ENCODE measurements around the gene SOX1.

The SOX1 gene

DNA sequence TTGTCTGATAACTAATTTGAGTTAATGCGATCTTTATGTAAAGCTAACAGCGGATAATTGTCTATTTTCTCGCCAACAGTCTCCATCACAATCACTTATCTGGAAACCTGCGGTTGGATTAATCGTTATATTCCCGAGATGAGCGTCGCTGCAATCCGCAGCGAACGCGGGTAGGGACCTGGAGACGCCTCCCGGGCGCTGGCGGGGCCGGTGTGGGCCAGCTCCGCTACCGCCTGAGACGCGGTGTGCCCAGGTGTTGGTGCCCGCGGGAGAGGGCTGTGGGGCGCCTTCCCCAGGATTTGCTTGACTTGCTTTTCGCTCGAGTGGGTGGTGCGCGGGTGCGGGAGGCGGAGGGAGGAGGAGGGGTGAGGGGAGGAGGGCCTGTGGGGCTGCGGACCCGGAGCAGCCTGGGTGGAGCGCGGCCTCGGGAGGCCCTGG is 38.3 kb downstream of the SOX1 start:
- in situ Hi-C loops (cut with HindIII; ENCODE audit: low sequenced_read_pairs), result no loop called here

DNA sequence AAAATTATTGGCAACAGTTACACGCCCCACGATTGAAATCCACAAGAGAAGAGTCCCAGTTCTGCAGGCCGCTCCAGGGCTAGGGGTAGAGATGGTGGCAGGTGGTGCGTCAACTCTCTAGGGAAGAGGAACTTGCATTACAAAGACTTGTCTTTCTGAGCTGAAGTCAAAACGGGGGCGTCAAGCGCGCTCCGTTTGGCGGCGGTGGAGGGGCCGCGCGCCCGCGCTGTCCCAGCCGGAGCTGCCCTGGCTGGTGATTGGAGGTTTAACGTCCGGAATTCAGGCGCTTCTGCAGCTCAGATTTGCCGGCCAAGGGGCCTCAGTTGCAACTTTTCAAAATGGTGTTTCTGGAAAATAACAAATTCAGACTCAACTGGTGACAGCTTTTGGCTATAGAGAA is 38.9 kb downstream of the SOX1 start:
- in situ Hi-C loops (cut with HindIII; ENCODE audit: low sequenced_read_pairs), result no loop called here

DNA sequence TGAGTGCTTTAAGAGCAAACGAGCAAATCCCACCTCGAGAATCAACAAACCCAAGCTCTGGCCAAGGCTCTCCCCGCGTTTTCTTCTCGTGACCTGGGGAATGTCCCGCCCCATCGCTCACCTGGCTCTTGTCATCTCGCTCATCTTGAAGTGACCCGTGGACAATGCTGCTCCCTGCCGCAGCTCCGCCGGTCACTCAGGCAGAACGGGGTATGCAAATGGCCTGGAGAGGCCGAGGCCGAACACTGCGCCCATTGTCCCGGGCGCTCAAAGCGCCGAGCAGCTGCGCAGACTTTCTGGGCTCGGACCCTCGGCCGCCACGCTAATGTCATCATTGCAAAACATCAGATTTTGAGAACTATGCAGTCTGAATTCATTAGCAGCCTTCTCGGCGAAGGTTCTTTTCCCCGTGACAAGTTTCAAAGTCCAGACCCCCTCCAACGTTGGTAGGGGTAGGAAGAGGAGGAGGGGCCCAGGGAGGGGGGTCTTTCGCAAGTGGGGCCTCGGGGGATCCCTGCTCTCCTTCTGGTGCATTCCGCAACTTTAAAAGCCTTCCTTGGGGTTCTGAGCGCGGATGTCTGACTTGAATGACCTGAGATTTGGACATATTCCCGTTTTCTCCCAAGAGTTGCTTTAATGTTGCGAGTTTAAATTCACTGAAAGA is 39.7 kb downstream of the SOX1 start:
- in situ Hi-C loops (cut with HindIII; ENCODE audit: low sequenced_read_pairs), result no loop called here

DNA sequence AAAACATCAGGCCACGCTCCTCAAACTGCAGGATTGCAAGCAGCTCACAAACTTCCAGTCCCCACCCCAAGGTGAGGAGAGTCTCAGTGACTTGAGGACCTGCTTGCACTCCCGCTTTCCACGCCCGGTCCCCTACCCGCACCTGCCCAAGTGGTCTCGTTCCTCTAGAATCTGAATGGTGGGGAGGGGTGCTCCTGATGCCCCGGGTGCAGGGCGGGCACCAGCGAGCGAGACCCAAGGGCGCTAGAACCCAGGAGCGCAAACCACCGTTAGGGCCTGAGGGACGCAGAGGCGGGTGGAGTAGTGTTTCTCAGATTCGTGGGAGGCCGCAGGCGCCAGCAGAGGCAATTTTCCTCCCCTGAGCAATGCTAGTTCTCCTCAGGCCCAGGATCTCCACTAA is 40.3 kb downstream of the SOX1 start:
- in situ Hi-C loops (cut with HindIII; ENCODE audit: low sequenced_read_pairs), result no loop called here

DNA sequence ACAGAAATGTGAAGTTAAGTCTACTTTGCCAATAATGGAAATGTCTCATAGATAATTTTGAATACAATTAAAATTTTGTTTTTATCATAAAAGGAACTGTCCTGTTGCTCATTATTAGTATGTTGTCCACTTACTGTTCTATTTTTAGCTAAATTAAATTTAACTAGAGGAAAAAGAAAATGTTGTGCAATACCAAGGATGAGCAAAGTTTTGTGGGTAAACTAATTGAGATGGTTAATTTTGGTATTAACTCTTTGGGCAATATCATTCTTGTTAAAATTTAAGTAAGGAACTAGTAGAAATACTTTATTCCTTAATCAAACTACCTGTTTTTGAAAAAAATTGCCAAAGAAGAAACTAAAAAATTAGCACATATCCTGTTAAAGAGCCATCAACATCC is 43.5 kb downstream of the SOX1 start:
- in situ Hi-C loops (cut with HindIII; ENCODE audit: low sequenced_read_pairs), result loop anchor here (5.0 kb wide), 1 partner anchor 62 kb away; no protein-coding TSS in a partner anchor

DNA sequence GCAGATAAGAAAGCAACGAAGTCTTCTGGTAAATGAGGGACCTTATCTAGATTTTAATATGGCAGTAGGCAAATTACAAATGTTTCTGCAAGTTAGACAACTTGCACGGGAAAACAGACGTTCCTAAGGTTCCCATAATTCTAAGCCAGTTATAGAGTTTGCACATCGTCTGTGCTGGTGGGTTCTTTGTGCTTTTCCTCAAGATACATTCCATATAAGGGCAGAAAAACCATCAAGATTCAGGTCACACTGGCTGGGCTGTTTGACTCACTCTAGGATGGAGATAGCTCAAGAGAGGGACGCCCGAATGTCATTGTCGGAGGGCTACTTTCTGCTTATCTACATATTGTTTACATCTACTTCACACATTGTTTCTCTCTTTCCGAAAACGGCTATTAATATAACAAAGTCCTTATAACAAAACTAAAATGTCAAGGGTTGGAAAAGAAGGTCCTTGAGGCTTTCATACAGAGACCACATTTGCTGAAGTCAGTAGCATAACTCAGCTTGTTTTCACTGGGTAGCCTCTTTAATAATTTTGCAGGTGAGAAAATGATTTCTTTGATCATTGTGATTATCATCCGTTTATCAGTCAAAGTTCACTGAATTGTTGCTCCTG is 44.4 kb downstream of the SOX1 start:
- in situ Hi-C loops (cut with HindIII; ENCODE audit: low sequenced_read_pairs), result loop anchor here (5.0 kb wide), 1 partner anchor 61 kb away; no protein-coding TSS in a partner anchor

DNA sequence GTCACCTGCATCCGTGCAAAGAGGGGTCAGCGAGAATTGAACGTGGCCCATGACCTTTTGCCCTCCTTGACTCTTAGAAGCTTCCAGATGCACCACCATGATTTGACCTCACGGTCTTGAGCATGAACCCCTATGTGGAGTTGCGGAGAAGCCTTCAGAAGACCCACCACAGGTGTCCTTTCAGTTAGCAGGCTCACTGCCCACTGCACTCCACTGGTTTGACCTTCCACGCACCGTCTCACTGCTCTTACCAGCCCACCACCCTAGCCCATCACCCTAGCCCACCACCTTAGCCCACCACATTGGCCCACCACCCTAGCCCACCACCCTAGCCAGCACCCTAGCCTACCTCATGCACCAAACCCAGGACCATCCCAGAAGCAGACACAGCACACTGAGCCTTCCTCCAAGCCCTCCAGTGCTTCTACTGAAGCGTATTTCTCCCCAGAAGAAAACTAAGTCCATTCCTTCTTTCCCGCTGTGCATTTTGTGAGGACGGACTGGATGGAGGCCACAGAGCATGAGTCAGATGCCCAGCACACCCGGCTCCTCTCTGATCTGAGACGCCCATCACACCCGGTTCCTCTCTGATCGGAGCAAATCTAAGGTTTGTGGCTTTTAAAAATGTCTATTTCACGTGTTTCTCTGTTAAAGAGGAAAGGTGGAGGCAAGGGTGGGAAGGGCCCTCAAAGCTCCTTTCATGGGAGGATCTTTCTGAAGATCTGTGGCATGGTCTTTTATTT is 45.8 kb downstream of the SOX1 start:
- in situ Hi-C loops (cut with HindIII; ENCODE audit: low sequenced_read_pairs), result loop anchor here (5.0 kb wide), 1 partner anchor 60 kb away; no protein-coding TSS in a partner anchor

DNA sequence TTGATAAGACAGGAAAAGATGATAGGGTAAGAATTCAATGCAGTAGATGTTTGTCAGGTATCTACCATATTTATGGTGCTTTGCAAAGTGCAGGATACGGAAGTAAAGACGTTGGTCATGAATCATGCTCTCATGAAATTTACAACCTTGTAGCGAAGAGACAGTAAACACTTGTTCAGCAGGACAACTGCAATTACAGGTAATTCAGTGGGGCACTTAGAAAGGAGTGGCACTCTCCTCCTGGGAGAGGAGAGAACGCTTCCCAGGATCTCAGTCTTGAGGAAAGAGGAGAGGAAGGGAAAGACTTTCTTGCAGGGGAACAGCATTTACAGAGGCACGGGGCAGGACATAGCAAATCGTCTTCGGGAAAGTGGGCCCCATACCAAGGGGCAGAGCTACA is 46.4 kb downstream of the SOX1 start:
- in situ Hi-C loops (cut with HindIII; ENCODE audit: low sequenced_read_pairs), result loop anchor here (5.0 kb wide), 1 partner anchor 59 kb away; no protein-coding TSS in a partner anchor

DNA sequence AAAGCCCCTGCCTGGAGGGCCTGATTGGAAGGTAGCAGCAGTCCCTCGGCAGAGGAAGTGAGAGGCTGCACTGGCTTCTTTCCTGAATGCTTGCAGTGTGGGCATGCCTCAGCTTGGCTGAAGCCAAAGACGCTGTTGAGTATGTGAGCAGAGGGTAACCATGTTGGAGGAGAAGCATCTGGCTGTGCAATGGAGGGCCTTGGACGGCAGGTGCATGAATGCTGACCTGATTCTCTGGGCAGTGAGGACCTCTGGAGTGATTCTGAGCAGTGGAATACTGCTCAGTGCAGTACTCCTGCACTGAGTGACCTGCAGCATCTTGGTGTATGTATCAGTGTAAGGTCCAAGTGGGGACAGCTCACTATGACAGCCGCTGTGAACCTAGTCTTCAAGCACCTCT is 46.9 kb downstream of the SOX1 start:
- in situ Hi-C loops (cut with HindIII; ENCODE audit: low sequenced_read_pairs), result loop anchor here (5.0 kb wide), 1 partner anchor 58 kb away; no protein-coding TSS in a partner anchor

DNA sequence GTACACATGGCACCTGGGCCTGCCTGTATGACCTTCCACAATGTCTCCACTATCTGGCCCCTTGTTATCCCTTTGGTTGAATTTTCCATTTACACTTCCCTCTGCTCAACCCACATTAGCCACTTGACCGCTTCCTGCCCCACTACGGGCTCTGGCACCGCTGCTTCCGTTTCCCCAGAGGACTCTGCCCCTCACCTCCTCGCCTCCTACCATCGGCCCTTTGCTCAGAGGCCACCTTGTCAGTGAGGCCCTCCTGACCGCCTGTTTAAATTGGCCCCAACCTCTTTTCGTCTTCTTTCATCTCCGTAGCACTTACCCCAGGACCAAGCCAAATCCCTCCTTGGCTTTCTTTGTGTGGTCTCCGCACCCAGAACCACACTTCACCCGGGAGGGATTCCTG is 47.4 kb downstream of the SOX1 start:
- in situ Hi-C loops (cut with HindIII; ENCODE audit: low sequenced_read_pairs), result loop anchor here (5.0 kb wide), 1 partner anchor 58 kb away; no protein-coding TSS in a partner anchor

DNA sequence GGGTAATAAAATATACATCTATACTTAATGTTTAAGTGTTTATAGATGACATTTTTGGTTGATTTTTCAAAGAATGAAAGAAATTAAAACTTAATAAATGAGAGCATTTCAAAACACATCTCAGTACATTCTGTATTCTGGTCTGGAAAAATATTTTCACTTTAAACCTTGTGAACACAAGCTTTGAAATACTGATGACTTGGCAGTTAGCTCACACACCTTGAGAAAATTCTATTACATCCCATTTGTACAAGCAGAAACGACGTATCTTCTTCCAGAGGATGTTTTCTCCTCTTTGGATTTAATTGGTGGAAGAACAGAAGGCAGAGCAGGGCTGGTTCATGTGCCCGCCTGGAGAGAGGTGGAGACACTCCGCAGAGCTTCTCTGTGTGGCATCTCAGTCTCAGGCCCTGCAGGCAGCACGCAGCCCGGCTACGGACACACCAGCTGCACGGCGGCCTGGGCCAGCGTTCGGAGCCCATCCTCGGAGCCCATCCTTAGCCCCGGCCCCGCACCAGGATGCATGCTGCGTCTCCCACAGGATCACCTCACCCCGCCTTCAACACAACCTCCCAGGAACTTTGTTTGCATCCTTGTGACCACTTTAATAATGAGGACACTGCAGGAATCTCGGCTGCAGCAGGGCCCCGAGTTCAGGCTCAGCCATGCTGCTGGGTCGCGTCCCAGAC is 48.6 kb downstream of the SOX1 start:
- in situ Hi-C loops (cut with HindIII; ENCODE audit: low sequenced_read_pairs), result no loop called here

DNA sequence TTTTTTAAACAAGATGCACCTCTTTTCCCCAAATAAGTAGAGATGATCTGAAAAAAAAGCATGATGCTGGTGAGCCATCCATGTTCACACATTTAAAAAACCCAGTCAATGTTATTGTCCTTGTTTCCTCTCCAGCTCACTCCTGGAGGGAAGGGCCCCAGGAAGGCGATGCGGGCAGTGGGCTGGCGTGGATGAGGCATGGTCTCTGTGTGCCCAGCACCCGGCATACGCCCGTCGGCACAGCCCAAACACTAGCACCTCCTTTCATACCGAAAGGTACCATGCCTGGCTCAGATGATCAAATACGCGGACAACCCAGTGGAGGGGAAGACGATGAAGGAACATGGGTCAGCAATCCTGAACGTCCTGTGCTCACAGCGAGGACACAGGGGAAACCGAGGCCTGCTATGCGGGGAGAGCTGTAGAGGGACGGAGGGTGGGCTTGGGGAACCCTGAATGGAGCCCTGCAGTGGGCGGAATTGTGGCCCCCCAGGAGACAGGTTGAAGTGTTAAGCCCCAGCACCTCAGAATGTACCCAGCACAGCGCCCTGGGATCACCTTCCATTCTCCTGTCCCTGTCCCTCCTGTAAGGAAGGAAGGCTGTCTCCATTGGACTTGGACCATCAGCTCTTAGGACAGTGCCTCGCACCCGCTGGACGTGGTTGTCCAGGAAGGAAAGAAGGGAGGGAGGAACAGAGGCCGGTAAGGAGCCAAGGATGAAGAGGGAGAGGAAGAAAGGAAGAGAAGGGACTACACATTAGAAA is 49.4 kb downstream of the SOX1 start:
- in situ Hi-C loops (cut with HindIII; ENCODE audit: low sequenced_read_pairs), result no loop called here

DNA sequence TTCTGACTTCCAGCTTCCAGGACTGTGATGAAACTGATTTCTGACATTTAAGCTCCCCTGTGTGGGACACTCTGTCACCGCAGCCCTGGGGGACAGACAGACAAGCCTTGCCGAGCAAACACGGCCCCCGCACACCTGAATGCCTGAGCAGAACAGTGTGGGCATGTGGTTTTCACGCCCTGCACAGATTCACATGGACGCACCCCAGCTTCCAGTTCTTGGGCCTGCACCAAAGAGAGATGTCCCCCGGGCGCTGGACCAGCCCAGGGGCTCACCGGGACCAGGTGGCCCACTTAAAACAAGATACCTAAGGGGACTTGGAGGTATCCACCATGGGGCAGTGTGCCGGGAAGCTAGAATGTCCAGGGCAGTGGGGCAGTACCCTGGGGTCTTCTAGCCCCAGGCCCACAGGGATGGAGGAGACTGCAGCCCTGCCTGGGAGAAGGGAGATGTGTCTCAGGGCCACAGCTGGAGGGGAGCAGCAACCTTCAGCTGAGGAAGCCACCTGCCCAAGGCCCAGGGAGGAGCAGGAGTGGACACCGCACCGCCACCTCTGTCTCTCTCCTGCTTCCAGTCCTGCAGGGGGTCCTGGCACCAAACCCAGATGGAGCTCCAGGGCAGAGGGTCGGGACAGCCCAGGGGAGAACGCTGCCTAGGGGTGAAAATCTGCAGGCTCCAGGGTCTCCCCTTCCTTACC is 50.5 kb downstream of the SOX1 start:
- in situ Hi-C loops (cut with HindIII; ENCODE audit: low sequenced_read_pairs), result no loop called here

DNA sequence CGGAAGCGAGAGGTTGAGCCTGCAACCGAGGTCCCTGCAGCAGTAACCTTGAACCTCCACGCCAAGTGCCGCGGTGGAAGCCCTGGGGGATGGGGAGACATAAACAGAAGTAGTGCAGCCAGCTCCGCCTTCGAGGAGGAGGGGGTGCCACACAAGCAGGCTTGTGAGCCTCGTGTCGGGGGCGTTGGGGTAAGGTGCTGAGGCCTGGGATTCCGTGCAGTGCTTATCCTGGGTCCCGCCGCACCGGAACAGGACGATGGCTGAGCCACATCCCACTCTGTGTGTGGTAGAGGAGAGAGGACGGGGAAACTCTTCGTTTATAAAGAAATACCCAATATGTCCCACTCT is 51.0 kb downstream of the SOX1 start:
- in situ Hi-C loops (cut with HindIII; ENCODE audit: low sequenced_read_pairs), result no loop called here

DNA sequence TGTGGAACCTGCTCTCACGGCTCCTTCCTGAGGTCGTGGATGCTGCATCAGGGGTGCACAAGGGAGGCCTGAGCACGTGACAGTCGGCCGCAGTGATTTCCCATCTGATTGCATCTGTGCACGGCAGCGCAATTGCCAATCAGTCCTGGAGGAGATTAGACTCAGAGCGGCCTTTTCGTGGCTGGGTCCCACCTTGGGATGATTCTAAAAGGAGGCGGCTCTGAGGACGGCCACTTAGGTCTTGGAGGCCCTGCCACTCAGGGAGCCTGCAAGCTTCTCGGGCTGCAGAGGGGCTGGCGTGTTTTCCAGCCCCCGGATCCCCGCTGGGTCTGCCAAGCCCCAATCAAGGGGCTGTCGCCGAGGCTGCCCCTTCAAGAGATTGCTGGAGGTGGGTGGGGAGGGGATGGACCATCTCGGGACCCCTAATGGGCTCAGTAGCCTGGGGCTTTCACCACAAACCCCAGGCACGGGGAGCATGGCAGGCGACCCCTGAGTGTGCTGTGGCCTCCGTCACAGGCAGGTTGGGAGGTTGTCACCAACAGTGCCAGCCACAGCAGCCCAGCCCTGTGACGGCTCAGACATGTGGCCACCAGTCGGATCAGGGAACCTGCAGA is 51.6 kb downstream of the SOX1 start:
- in situ Hi-C loops (cut with HindIII; ENCODE audit: low sequenced_read_pairs), result no loop called here

DNA sequence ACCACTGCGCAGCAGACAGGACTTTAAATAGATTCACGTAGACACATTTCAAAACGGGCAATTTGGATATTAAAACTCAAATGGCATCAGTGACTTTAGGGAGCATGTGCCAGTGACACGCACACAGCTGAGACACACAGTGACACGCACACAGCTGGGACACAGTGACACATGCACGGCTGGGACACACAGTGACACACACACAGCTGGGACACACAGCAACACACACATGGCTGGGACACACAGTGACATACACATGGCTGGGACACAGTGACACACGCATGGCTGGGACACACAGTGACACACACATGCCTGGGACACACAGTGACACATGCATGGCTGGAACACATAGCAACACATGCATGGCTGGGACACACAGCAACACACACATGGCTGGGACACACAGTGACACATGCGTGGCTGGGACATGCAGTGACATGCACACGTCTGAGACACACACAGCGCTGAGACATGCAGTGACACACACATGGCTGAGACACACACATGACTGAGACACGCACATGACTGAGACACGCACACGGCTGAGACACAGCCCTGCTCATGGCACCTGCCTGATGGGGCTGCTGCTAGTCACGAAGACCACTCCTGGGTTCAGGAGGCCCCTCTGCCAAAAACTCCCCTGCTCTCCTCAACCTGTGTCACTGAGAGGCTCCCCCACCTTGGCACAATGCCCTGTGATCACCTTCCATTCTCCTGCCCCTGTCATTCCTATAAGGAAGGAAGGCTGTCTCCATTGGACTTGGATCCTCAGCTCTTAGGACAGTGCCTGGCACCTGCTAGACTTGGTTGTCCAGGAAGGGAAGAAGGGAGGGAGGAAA is 52.5 kb downstream of the SOX1 start:
- in situ Hi-C loops (cut with HindIII; ENCODE audit: low sequenced_read_pairs), result no loop called here

DNA sequence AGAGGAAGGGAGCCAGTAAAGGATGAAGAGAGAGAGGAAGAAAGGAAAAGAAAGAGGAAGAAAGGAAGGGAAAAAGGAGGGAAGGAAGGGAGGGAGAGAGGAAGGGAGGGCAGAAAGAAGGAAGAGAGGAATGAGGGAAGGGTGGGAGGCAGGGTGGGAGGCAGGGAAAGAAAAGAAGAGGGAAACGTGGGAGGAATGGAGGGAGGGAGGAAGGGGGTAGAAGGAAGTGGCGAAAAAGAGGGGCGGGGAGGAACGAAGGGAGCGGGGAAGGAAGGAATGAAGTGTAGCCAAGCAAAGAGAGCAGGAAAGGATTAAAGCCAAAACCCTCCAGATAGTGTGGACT is 53.1 kb downstream of the SOX1 start:
- in situ Hi-C loops (cut with HindIII; ENCODE audit: low sequenced_read_pairs), result no loop called here
